Breast epithelium (tissue), 4 donors: ENCODE results near the gene TCEAL4. TPM values are rescaled to one million over a fixed set of nuclear protein-coding genes. Genes with fewer than 3 reads are reported as not detected.

Experiments used
- DNase-seq, 2 donors: peaks; one replicate each; pipeline ENCODE4 v3.0.0-alpha.2; 2019; ENCODE audit warnings: low spot score in 2 of 2
- H3K27ac ChIP-seq, 2 donors: fragments of 200-600 bp; sonication (generic) in 1 of 2; one replicate each; pipeline ENCODE4 v1.5.1; 2016 to 2019; ENCODE audit warnings: mild to moderate bottlenecking in 1 of 2
- H3K27me3 ChIP-seq, 2 donors: fragments of 200-600 bp; sonication (generic) in 1 of 2; one replicate each; pipeline versions ENCODE4 v1.5.1 to v1.6.0; 2017 to 2019; ENCODE audit warnings: control low read depth in 1 of 2, mild to moderate bottlenecking in 1 of 2
- H3K36me3 ChIP-seq: fragments of 200-600 bp; one replicate; pipeline ENCODE4 v1.5.1; 2019
- H3K4me1 ChIP-seq, 2 donors: fragments of 200-600 bp; sonication (generic); one replicate each; pipeline ENCODE4 v1.5.1; 2016 to 2019; ENCODE audit warnings: control low read depth in 1 of 2
- H3K4me3 ChIP-seq, 3 donors: fragments of 200-600 bp; sonication (generic); 1 replicate in 2 of 3; 2 replicates in 1 of 3; pipeline ENCODE4 v1.5.1; 2016 to 2019; ENCODE audit warnings: mild to moderate bottlenecking in 3 of 3, moderate library complexity in 2 of 3
- H3K9me3 ChIP-seq, 2 donors: fragments of 200-600 bp; sonication (generic) in 1 of 2; one replicate each; pipeline ENCODE4 v1.5.1; 2016 to 2019; ENCODE audit warnings: control low read depth in 1 of 2
- CTCF ChIP-seq, 3 donors: fragments of 450-650 bp; IDR thresholded peaks; one replicate each; pipeline ENCODE4 v1.5.1; 2016 to 2017; ENCODE audit warnings: antibody characterized with exemption in 3 of 3, mild to moderate bottlenecking in 3 of 3, moderate library complexity in 3 of 3
- POLR2A ChIP-seq: fragments of 450-650 bp; IDR thresholded peaks from one replicate; pipeline ENCODE4 v1.6.1; 2016; ENCODE audit warnings: antibody characterized with exemption, mild to moderate bottlenecking, moderate library complexity
- POLR2AphosphoS5 ChIP-seq, 3 donors: sonication (generic); formaldehyde crosslinking; IDR thresholded peaks; one replicate each; pipeline ENCODE4 v1.6.1; 2017; ENCODE audit warnings: antibody characterized with exemption in 3 of 3
- intact Hi-C: fragments of 100-400 bp; cut with DNase I; formaldehyde crosslinking; loops from one replicate; pipeline ENCODE4 v1.15.1; 2023; ENCODE audit warnings: low total_unique reads
- total RNA-seq, 3 donors: library from RNA; depleted of rRNA; stranded (reverse); fragments of >200 nt; gene quantifications; one replicate each; pipeline ENCODE4 v1.1.0, GENCODE V29; 2016

TCEAL4 gene
- total RNA-seq, 3 donors from 2014 or later = 99.9 to 216 (median 113) TPM

GRCh38 chrX:103629318-103630170, 44.2 kb downstream of the TCEAL4 start:
- peak overlapping the region; percentile 55 to 74 (median 59) for H3K4me3 ChIP-seq
- TF ChIP-seq POLR2AphosphoS5 (IDR thresholded peaks at IDR 0.05) (peak in 1 of 3 donors; percentile 20), CTCF (IDR thresholded peaks at IDR 0.05) (no peak), POLR2A (peak; percentile 26)
- no peaks in the 10 kb centered on the region for H3K4me1 ChIP-seq
- no peaks in the 10 kb centered on the region for H3K36me3 ChIP-seq
- intact Hi-C loops = no loop called here
- peak overlapping the region; percentile 91 to 96 for H3K27ac ChIP-seq
- no peaks in the 10 kb centered on the region for H3K9me3 ChIP-seq
- peaks cover 0 to 36% of the 10 kb centered on the region in 2 donors for H3K27me3 ChIP-seq
- DNase-seq = peak; percentile 39 to 52

GRCh38 chrX:103630171-103630511, 44.8 kb downstream of the TCEAL4 start:
- Histone ChIP-seq H3K27me3 (peaks cover 0 to 41% of the 10 kb centered on the region in 2 donors), H3K4me3 (peak overlapping the region; percentile 55 to 74 (median 59)), H3K27ac (peak overlapping the region; percentile 91 to 96), H3K9me3 (no peaks in the 10 kb centered on the region), H3K36me3 (no peaks in the 10 kb centered on the region), H3K4me1 (no peaks in the 10 kb centered on the region)
- DNase-seq = no peak
- intact Hi-C loops = no loop called here
- no peak for TF ChIP-seq CTCF (IDR thresholded peaks at IDR 0.05)
- no peak for TF ChIP-seq POLR2AphosphoS5 (IDR thresholded peaks at IDR 0.05)
- TF ChIP-seq POLR2A = no peak

- peak overlapping the region in 2 of 3 donors; percentile 18 to 37 for H3K4me3 ChIP-seq
- H3K27ac ChIP-seq = peak overlapping the region in 1 of 2 donors; percentile 35
- TF ChIP-seq POLR2A = no peak
- no peak for TF ChIP-seq CTCF (IDR thresholded peaks at IDR 0.05)
- TF ChIP-seq POLR2AphosphoS5 (IDR thresholded peaks at IDR 0.05) = no peak
- H3K9me3 ChIP-seq = no peaks in the 10 kb centered on the region
- DNase-seq = no peak
- H3K4me1 ChIP-seq = no peaks in the 10 kb centered on the region
- intact Hi-C loops = no loop called here
- H3K27me3 ChIP-seq = peaks cover 0 to 41% of the 10 kb centered on the region in 2 donors
- H3K36me3 ChIP-seq = no peaks in the 10 kb centered on the region
Measured at GRCh38 chrX:103631145-103631544, 45.8 kb downstream of the TCEAL4 start.

- H3K4me1 ChIP-seq = no peaks in the 10 kb centered on the region
- DNase-seq = no peak
- intact Hi-C loops = no loop called here
Measured at GRCh38 chrX:103635436-103635835, 50.1 kb downstream of the TCEAL4 start.

More at GRCh38 chrX:103635436-103635835, 50.1 kb downstream of the TCEAL4 start:
- no peak overlapping the region for H3K27ac ChIP-seq
- no peaks in the 10 kb centered on the region for H3K9me3 ChIP-seq
- H3K27me3 ChIP-seq = peaks cover 0 to 25% of the 10 kb centered on the region in 2 donors
- no peaks in the 10 kb centered on the region for H3K36me3 ChIP-seq
- TF ChIP-seq POLR2AphosphoS5 (IDR thresholded peaks at IDR 0.05) (no peak), POLR2A (no peak), CTCF (IDR thresholded peaks at IDR 0.05) (no peak)
- H3K4me3 ChIP-seq = no peak overlapping the region

Other genes starting within 250 kb of the TCEAL4 start
- gene TCEAL9, start 229.0 kb upstream of the TCEAL4 start, total RNA-seq = 10 to 100 TPM; 47.4 to 94.5 (median 92.8) TPM
- gene BEX3, start 209.0 kb upstream of the TCEAL4 start, total RNA-seq = 100 to 1,000 TPM in 2 of 3 donors, 10 to 100 TPM in 1; 95.4 to 133 (median 121) TPM
- gene RAB40A, start 66.0 kb upstream of the TCEAL4 start, total RNA-seq = 1 to 10 TPM in 2 of 3 donors, under 1 TPM in 1; 0.48 to 2.5 (median 2.3) TPM
- 10 to 100 TPM; 21.3 to 52.4 (median 41.6) TPM for gene TCEAL3, start 22.4 kb downstream of the TCEAL4 start, total RNA-seq
- gene TCEAL1, start 43.5 kb downstream of the TCEAL4 start, total RNA-seq = 100 to 1,000 TPM in 1 of 3 donors, 10 to 100 TPM in 2; 60.8 to 115 (median 76.4) TPM
- gene MORF4L2, start 101.2 kb downstream of the TCEAL4 start, total RNA-seq = 100 to 1,000 TPM; 179 to 400 (median 296) TPM
- gene TMEM31, start 125.4 kb downstream of the TCEAL4 start, total RNA-seq = not detected
- 1 to 10 TPM; 1.3 to 3.4 (median 2.2) TPM for gene PLP1, start 191.3 kb downstream of the TCEAL4 start, total RNA-seq
- gene RAB9B, start 246.7 kb downstream of the TCEAL4 start, total RNA-seq = 1 to 10 TPM; 1.3 to 3.4 (median 1.9) TPM